Upper lobe of right lung (tissue), 1 donor: ENCODE data around the gene PPP4R4. TPM values are rescaled to one million over a fixed set of nuclear protein-coding genes. Genes with fewer than 3 reads are reported as not detected.

Experiments
- ATAC-seq: fragments of 200-7000 bp; cut with Tn5 transposase; one replicate; pipeline ENCODE4 v1.9.1; 2020; ENCODE audit warnings: mild to moderate bottlenecking, moderate library complexity
- DNase-seq: peaks from one replicate; pipeline ENCODE4 v3.0.0-alpha.2; 2020
- H3K27ac ChIP-seq: fragments of 200-600 bp; one replicate; pipeline ENCODE4 v1.8.0; 2022
- H3K27me3 ChIP-seq: fragments of 200-600 bp; one replicate; pipeline ENCODE4 v1.8.0; 2022; ENCODE audit warnings: mild to moderate bottlenecking
- H3K36me3 ChIP-seq: fragments of 200-600 bp; one replicate; pipeline ENCODE4 v1.8.0; 2022
- H3K4me1 ChIP-seq: fragments of 200-600 bp; one replicate; pipeline ENCODE4 v1.8.0; 2022
- H3K4me3 ChIP-seq: fragments of 200-600 bp; one replicate; pipeline ENCODE4 v1.8.0; 2022; ENCODE audit warnings: mild to moderate bottlenecking
- H3K9me3 ChIP-seq: fragments of 200-600 bp; one replicate; pipeline ENCODE4 v1.8.0; 2022
- CTCF ChIP-seq: fragments of 200-600 bp; IDR thresholded peaks from one replicate; pipeline ENCODE4 v1.8.0; 2022; ENCODE audit warnings: antibody characterized with exemption
- intact Hi-C: fragments of 100-400 bp; cut with DNase I; formaldehyde crosslinking; loops from one replicate; pipeline ENCODE4 v1.11.0; 2022
- total RNA-seq: library from RNA; stranded (reverse); fragmentation: NEBNext Ultra II Directional; extraction: Animal tissue kit (Norgen Biotek cat#: 25700); gene quantifications from one replicate; pipeline ENCODE4 v1.2.1, GENCODE V29; 2021
- donor health status: DM: no; HTN: yes; CAD: no; lungs with severe emphysema.

PPP4R4 gene
- total RNA-seq, 1 donor from 2014 or later: 2.2 TPM

- ATAC-seq (no peak), DNase-seq (no peak)
- no peaks in the 10 kb centered on the region for H3K27me3 ChIP-seq
- H3K36me3 ChIP-seq: no peaks in the 10 kb centered on the region
- no peak overlapping the region for H3K27ac ChIP-seq
- no peak for TF ChIP-seq CTCF
- intact Hi-C loops: no loop called here
- no peak overlapping the region for H3K4me3 ChIP-seq
- no peaks in the 10 kb centered on the region for H3K9me3 ChIP-seq
- H3K4me1 ChIP-seq: peaks cover 8% of the 10 kb centered on the region
Observed at GRCh38 chr14:94127330-94127729, 46.8 kb upstream of the PPP4R4 start.

DNA sequence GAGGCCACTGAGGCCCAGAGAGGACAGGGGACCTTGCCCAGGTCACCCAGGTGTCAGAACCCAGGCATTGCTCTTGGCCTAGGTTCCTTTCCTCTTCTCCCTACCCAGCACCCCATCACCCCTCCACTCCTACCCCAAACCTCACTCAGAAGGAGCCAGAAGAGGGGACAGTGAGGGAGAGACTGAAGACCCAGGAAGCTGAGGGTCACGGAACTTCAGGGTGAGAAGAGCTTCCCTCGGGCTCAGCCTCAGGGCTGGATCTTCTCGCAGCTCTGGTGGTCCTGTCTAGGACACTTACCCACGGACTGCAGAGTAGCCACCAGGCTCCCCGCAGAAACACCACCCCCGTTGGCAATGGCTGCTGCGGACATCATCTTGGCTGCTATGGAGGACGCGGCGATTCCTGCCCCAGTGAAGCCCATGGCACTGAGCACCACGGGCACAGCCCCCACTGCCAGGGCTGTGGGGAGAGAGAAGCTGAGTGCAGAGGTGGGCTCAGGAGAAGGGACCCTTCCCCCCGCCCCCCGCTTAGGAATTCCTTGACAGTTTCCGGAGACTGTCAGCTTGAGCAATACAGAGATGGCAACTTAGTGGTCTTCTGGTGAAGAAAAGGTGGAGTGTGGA, 45.8 kb upstream of the PPP4R4 start:
- Histone ChIP-seq H3K27ac (peak overlapping the region; percentile 68), H3K4me1 (peaks cover 8% of the 10 kb centered on the region), H3K27me3 (no peaks in the 10 kb centered on the region), H3K36me3 (no peaks in the 10 kb centered on the region), H3K9me3 (no peaks in the 10 kb centered on the region), H3K4me3 (no peak overlapping the region)
- DNase-seq: no peak
- TF ChIP-seq CTCF: no peak
- no peak for ATAC-seq
- intact Hi-C loops: no loop called here

- intact Hi-C loops: no loop called here
- no peaks in the 10 kb centered on the region for H3K36me3 ChIP-seq
- TF ChIP-seq CTCF: peak; percentile 54
- H3K9me3 ChIP-seq: no peaks in the 10 kb centered on the region
- peak; percentile 93 for ATAC-seq
- H3K27ac ChIP-seq: peak within 1 kb of the TSS; percentile 68
- H3K4me3 ChIP-seq: peak within 1 kb of the TSS; percentile 56
- H3K4me1 ChIP-seq: peaks cover 8% of the 10 kb centered on the region
- no peaks in the 10 kb centered on the region for H3K27me3 ChIP-seq
- peak; percentile 83 for DNase-seq
Observed at GRCh38 chr14:94129111-94129757, 44.9 kb upstream of the PPP4R4 start, which contains the start of gene IFI27L2. TSS of gene IFI27L2 (minus strand) at chr14:94129604. CDS start at chr14:94129564, 40 bp downstream.

DNA sequence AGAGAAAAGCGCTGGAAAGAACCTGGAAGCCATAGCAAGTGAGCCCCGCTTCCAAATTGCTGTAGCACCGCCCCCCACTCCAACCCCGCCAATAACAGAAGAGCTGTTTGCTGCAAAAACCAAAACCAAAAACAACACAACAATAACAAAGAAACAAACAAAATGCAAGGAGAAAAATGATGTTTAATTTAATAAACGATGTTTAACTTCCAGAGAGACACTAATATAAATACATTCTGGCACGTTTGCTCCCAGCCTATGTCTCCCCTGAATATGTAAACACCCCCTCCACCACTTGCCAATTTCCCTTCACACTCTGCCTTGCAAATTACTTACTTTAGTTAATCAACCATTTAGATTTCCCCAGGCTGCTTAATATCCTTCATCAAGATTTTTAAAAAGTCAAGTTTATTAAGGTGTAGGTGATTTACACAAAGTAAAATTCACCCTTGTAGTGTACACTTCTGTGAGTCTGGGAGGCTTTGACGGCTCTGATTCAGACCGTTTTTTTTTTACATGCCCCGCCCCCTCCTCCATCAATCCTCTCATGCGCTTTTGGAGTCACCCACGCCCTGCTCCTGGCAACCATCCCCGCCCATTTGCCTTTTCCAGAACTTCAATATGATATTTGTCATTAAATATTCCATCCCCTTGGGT, 44.2 kb upstream of the PPP4R4 start:
- Histone ChIP-seq H3K9me3 (no peaks in the 10 kb centered on the region), H3K4me1 (peaks cover 8% of the 10 kb centered on the region), H3K36me3 (no peaks in the 10 kb centered on the region), H3K27ac (peak overlapping the region; percentile 68), H3K27me3 (no peaks in the 10 kb centered on the region), H3K4me3 (peak overlapping the region; percentile 56)
- peak; percentile 50 for ATAC-seq
- intact Hi-C loops: no loop called here
- no peak for DNase-seq
- TF ChIP-seq CTCF: no peak

DNA sequence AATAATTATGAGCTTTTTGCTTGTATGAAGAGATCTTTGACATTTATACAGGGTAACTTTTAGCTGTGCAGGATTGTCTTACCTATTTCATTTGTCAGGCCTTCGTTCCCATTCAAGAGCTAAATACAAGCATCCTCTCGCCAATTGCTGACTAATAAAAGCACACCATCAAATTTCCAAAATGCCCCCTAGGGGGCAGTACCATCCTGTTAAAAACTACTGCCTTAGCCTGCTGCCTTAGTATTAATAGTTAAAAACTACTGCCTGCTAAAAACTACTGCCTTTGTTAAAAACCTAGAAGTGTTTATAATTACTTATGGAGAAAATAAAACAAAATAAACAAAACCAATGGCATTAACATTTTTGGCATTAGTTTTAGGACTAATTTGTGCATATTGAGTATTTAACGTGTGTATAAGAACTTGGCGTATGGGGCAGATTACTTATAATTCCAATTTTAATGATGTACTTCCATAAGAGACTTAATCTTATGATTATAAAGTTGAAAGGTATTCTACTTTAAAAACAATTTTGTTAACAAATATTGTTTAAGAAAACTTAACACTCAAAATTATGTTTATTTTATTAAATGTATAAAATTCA, 41.7 kb upstream of the PPP4R4 start:
- peak; percentile 47 for ATAC-seq
- Histone ChIP-seq H3K9me3 (no peaks in the 10 kb centered on the region), H3K27ac (no peak overlapping the region), H3K36me3 (no peaks in the 10 kb centered on the region), H3K4me1 (peaks cover 8% of the 10 kb centered on the region), H3K27me3 (no peaks in the 10 kb centered on the region), H3K4me3 (no peak overlapping the region)
- DNase-seq: no peak
- TF ChIP-seq CTCF: peak; percentile 85
- intact Hi-C loops: no loop called here
